H1 (cell line): Measurements from ENCODE around the gene SPATA21. TPM values are rescaled to one million over a fixed set of nuclear protein-coding genes. Genes with fewer than 3 reads are reported as not detected.

Experiments
- CTCF ChIA-PET: fragments of 300-600 bp; sonication (Branson Sonifier 250); formaldehyde crosslinking; loops from one replicate; lab custom pipeline; 2021; ENCODE audit not compliant: partially characterized antibody; lab: Charles Lee
- POLR2A ChIA-PET: fragments of 300-600 bp; sonication (Branson Sonifier 250); formaldehyde crosslinking; loops from one replicate; lab custom pipeline; 2021; ENCODE audit warnings: inconsistent platforms; ENCODE audit not compliant: partially characterized antibody; lab: Charles Lee
- DNase-seq, 2 experiments: peaks; one replicate each; pipeline versions ENCODE4 v3.0.0 to v3.0.0-alpha.2; 2010 to 2022; ENCODE audit warnings: low spot score in 2 of 2, low read depth in 1 of 2, mixed read lengths in 1 of 2
- FAIRE-seq: peaks from 2 replicates; lab custom pipeline; 2011; peaks lifted over from hg19 to GRCh38; lab: Jason Lieb, UNC
- H2AFZ ChIP-seq: 2 replicates; pipeline ENCODE4 v1.8.1; 2012; ENCODE audit warnings: low read length, inconsistent platforms
- H2AK5ac ChIP-seq: 2 replicates; pipeline ENCODE4 v1.6.1; 2013; ENCODE audit warnings: low read depth, low read length
- H2BK120ac ChIP-seq: replicated peaks from 2 replicates; pipeline ENCODE3; 2013; ENCODE audit warnings: low read depth, low read length, inconsistent platforms
- H2BK12ac ChIP-seq: 2 replicates; pipeline ENCODE4 v1.6.1; 2013; ENCODE audit warnings: low read depth, low read length
- H2BK15ac ChIP-seq: 2 replicates; pipeline ENCODE4 v1.6.1; 2013; ENCODE audit warnings: low read length
- H2BK20ac ChIP-seq: 2 replicates; pipeline ENCODE4 v1.6.1; 2013; ENCODE audit warnings: low read length
- H2BK5ac ChIP-seq: 2 replicates; pipeline ENCODE4 v1.6.1; 2013; ENCODE audit warnings: low read depth, low read length
- H3K14ac ChIP-seq: 2 replicates; pipeline ENCODE4 v1.6.1; 2013; ENCODE audit warnings: inconsistent platforms; ENCODE audit not compliant: insufficient read length
- H3K18ac ChIP-seq: 2 replicates; pipeline ENCODE4 v1.6.1; 2013; ENCODE audit warnings: low read length; ENCODE audit errors: extremely low read depth
- H3K23ac ChIP-seq: 2 replicates; pipeline ENCODE4 v1.6.1; 2013; ENCODE audit warnings: inconsistent platforms; ENCODE audit not compliant: insufficient read length
- H3K23me2 ChIP-seq: 2 replicates; pipeline ENCODE4 v1.6.1; 2013; ENCODE audit warnings: low read depth, low read length
- H3K27ac ChIP-seq: 2 replicates; pipeline ENCODE4 v1.6.1; 2011; ENCODE audit warnings: low read depth, low read length, inconsistent platforms
- H3K27me3 ChIP-seq, 4 experiments: replicated peaks in 1 of 4; 1 replicate in 1 of 4; 2 replicates in 3 of 4; pipeline versions ENCODE4 v1.6.1 to v1.8.1; 2011 to 2013; ENCODE audit warnings: low read length in 3 of 4, mild to moderate bottlenecking in 3 of 4, inconsistent platforms in 2 of 4, mixed read lengths in 2 of 4, moderate library complexity in 1 of 4; ENCODE audit not compliant: control insufficient read depth in 3 of 4, insufficient read depth in 3 of 4; ENCODE audit errors: extremely low read depth in 1 of 4
- H3K36me3 ChIP-seq, 4 experiments: 2 replicates each; pipeline versions ENCODE4 v1.6.1 to v1.8.1; 2011 to 2013; ENCODE audit warnings: mild to moderate bottlenecking in 4 of 4, low read length in 3 of 4, moderate library complexity in 2 of 4, control low read depth in 1 of 4, inconsistent platforms in 1 of 4; ENCODE audit not compliant: insufficient read depth in 4 of 4, control insufficient read depth in 2 of 4
- H3K4ac ChIP-seq: replicated peaks from 2 replicates; pipeline ENCODE3; 2013; ENCODE audit warnings: low read length, low read depth, mixed read lengths, inconsistent platforms; ENCODE audit not compliant: insufficient read length
- H3K4me1 ChIP-seq, 4 experiments: replicated peaks in 1 of 4; 1 replicate in 1 of 4; 2 replicates in 3 of 4; pipeline versions ENCODE4 v1.6.1 to v1.8.1; 2011 to 2013; ENCODE audit warnings: low read length in 3 of 4, inconsistent platforms in 2 of 4, mixed read lengths in 1 of 4; ENCODE audit not compliant: insufficient read depth in 4 of 4, control insufficient read depth in 3 of 4
- H3K4me2 ChIP-seq, 2 experiments: 2 replicates each; pipeline versions ENCODE4 v1.6.1 to v1.8.1; 2011 to 2013; ENCODE audit warnings: low read depth in 2 of 2, low read length in 2 of 2, control low read depth in 1 of 2, inconsistent platforms in 1 of 2, mild to moderate bottlenecking in 1 of 2; ENCODE audit not compliant: insufficient read depth in 1 of 2
- H3K4me3 ChIP-seq, 4 experiments: fragments of 200-600, 300-600 bp in 1 of 4; sonication (generic), shearing (Covaris generic), sonication (Bioruptor Twin) in 1 of 4; 2 replicates each; pipeline versions ENCODE4 v1.5.1 to v1.8.1; 2011 to 2016; ENCODE audit warnings: low read length in 4 of 4, low read depth in 3 of 4, control low read depth in 2 of 4, inconsistent platforms in 2 of 4, mild to moderate bottlenecking in 2 of 4, mixed read lengths in 1 of 4, moderate library complexity in 1 of 4; ENCODE audit not compliant: insufficient read depth in 2 of 4; ENCODE audit errors: extremely low read depth in 1 of 4
- H3K56ac ChIP-seq: replicated peaks from 2 replicates; pipeline ENCODE3; 2013; ENCODE audit warnings: low read depth, mild to moderate bottlenecking, mixed read lengths, low read length, inconsistent platforms; ENCODE audit not compliant: insufficient read length
- H3K79me1 ChIP-seq: 2 replicates; pipeline ENCODE4 v1.6.1; 2013; ENCODE audit warnings: low read depth, low read length, control low read depth
- H3K79me2 ChIP-seq, 2 experiments: 2 replicates each; pipeline versions ENCODE4 v1.6.1 to v1.8.1; 2012 to 2013; ENCODE audit warnings: low read length in 2 of 2, mild to moderate bottlenecking in 2 of 2, inconsistent platforms in 1 of 2; ENCODE audit not compliant: insufficient read depth in 2 of 2, control insufficient read depth in 1 of 2
- H3K9ac ChIP-seq, 4 experiments: replicated peaks in 1 of 4; 1 replicate in 1 of 4; 2 replicates in 3 of 4; pipeline versions ENCODE4 v1.6.1 to v1.8.1; 2011 to 2013; ENCODE audit warnings: low read depth in 3 of 4, low read length in 3 of 4, control low read depth in 2 of 4, mild to moderate bottlenecking in 2 of 4, moderate library complexity in 2 of 4, inconsistent platforms in 1 of 4; ENCODE audit errors: extremely low read depth in 1 of 4
- H3K9me3 ChIP-seq, 2 experiments: 2 replicates each; pipeline versions ENCODE4 v1.6.1 to v1.8.1; 2012 to 2013; ENCODE audit warnings: mild to moderate bottlenecking in 2 of 2, moderate library complexity in 2 of 2, control low read depth in 1 of 2, inconsistent platforms in 1 of 2, low read depth in 1 of 2, low read length in 1 of 2, mixed read lengths in 1 of 2; ENCODE audit not compliant: insufficient read depth in 2 of 2
- H4K20me1 ChIP-seq, 2 experiments: replicated peaks in 1 of 2; 2 replicates each; pipeline versions ENCODE3 to v1.8.1; 2011 to 2013; ENCODE audit warnings: inconsistent platforms in 2 of 2, low read length in 2 of 2, mild to moderate bottlenecking in 1 of 2; ENCODE audit not compliant: insufficient read depth in 2 of 2, control insufficient read depth in 1 of 2
- H4K5ac ChIP-seq: 2 replicates; pipeline ENCODE4 v1.6.1; 2013; ENCODE audit warnings: low read length, low read depth, mixed read lengths, inconsistent platforms; ENCODE audit not compliant: insufficient read length
- H4K8ac ChIP-seq: 2 replicates; pipeline ENCODE4 v1.8.0; 2013; ENCODE audit warnings: mild to moderate bottlenecking, moderate library complexity, low read length, inconsistent platforms; ENCODE audit not compliant: insufficient read depth; ENCODE audit errors: extremely low read depth
- H4K91ac ChIP-seq: replicated peaks from 2 replicates; pipeline ENCODE3; 2013; ENCODE audit warnings: low read length, mixed read lengths, inconsistent platforms; ENCODE audit not compliant: insufficient read length
- TEAD4 ChIP-seq: IDR thresholded peaks from 2 replicates; pipeline ENCODE4 v1.6.1; 2012; ENCODE audit warnings: low read depth, low read length, inconsistent platforms, mixed read lengths
- WGBS, 2 experiments: shearing (Covaris generic) in 1 of 2; methylation state at CpG; one replicate each; pipeline versions ENCODE4 v1.1.6 to v1.1.7; 2013 to 2015; ENCODE audit warnings: low lambda C conversion rate in 2 of 2, mixed read lengths in 2 of 2, inconsistent platforms in 1 of 2, low coverage in 1 of 2, missing lambda C conversion rate in 1 of 2; ENCODE audit not compliant: insufficient replicate concordance in 2 of 2, insufficient coverage in 1 of 2, insufficient read length in 1 of 2; ENCODE audit errors: extremely low coverage in 1 of 2, missing lambda C conversion rate in 1 of 2; 5-methylcytosine and 5-hydroxymethylcytosine counted together
- polyA plus RNA-seq, 7 experiments: library from polyadenylated mRNA; depleted of rRNA in 3 of 7; stranded (reverse) in 5 of 7; unstranded in 2 of 7; fragments of >200 nt in 5 of 7; fragments of 200-250 nt in 2 of 7; gene quantifications; 1 replicate in 5 of 7; 2 replicates in 1 of 7; 4 replicates in 1 of 7; pipeline versions ENCODE4 v1.2.1 to v1.2.3, GENCODE V29; 2011 to 2013; ENCODE audit warnings: missing spikeins in 2 of 7, mixed read lengths in 2 of 7
- total RNA-seq: library from RNA; stranded (reverse); fragmentation: NEBNext Ultra II Directional; extraction: Animal tissue kit (Norgen Biotek cat#: 25700); gene quantifications from 2 replicates; pipeline ENCODE4 v1.2.1, GENCODE V29; 2021
- TF ChIP-seq, protein P1 (sequence below): IDR thresholded peaks from 2 replicates; pipeline ENCODE4 v1.6.1; 2012; ENCODE audit warnings: low read length, inconsistent platforms

The SPATA21 gene
- total and polyA plus RNA-seq, 2 of the 8 experiments (the other 6 are each of a cell fraction or from before 2014, with no cell fraction given), result not detected

DNA sequence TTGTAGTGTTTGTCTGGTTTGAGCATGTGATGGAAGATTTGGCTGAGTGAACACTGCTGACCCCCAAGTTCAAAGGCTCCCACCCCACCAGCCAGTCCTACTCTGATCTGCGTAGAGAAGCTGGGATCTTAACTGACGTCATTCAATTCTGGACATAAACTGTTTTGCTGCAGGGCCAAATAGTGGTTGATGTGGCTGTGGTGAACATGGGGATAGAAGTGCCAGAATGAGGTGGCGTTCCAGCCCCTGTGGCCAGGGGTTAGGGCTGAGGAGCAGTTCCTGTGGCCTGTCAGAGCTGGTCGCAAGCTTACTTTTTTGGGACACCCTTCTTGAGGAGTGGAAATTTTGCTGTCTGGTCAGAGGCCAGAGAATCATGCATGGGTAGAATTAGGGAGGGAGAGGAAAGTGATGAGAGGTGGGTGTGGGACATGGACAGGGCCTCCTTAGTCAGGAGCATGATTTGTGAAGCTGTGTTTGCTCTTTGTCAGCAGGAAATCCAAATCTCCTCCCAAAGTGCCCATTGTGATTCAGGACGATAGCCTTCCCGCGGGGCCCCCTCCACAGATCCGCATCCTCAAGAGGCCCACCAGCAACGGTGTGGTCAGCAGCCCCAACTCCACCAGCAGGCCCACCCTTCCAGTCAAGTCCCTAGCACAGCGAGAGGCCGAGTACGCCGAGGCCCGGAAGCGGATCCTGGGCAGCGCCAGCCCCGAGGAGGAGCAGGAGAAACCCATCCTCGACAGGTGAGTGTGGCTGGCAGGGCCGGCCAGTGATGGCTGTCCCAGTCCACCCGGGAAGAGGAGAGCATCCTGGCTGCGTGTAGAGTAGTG lies 44.3 kb downstream of the SPATA21 start:
- Histone ChIP-seq H2BK5ac (no peak overlapping the region), H3K4me3 (no peak overlapping the region), H2BK12ac (no peak overlapping the region), H3K4me2 (peak overlapping the region; percentile 4 to 45; a peak in 1 of 4 replicates), H3K27me3 (no peaks in the 10 kb centered on the region), H2AFZ (no peak overlapping the region), H3K23ac (no peak overlapping the region), H3K56ac (no peak overlapping the region), H3K4ac (no peak overlapping the region), H2BK120ac (no peak overlapping the region), H4K5ac (no peak overlapping the region), H4K8ac (no peak overlapping the region; the same call in 1 of the 2 replicates), H2BK20ac (no peak overlapping the region), H3K9me3 (no peaks in the 10 kb centered on the region), H2AK5ac (no peak overlapping the region), H3K79me1 (peaks cover 27% of the 10 kb centered on the region), H3K14ac (no peak overlapping the region), H3K36me3 (peaks cover 3 to 18% (median 11%) of the 10 kb centered on the region in 4 experiments; a peak in 7 of 8 replicates), H3K18ac (no peak overlapping the region), H3K79me2 (peaks cover 4 to 59% of the 10 kb centered on the region in 2 experiments; a peak in 3 of 4 replicates), H3K27ac (no peak overlapping the region), H3K23me2 (no peaks in the 10 kb centered on the region), H4K91ac (no peak overlapping the region), H3K9ac (no peak overlapping the region; a peak in 1 of 7 replicates), H3K4me1 (peaks cover 5 to 23% (median 19%) of the 10 kb centered on the region in 4 experiments), H2BK15ac (no peak overlapping the region), H4K20me1 (peaks cover 30 to 41% of the 10 kb centered on the region in 2 experiments)
- FAIRE-seq (no peak), DNase-seq (no peak)
- CTCF ChIA-PET, result interaction anchor here (0.5 to 2.2 kb wide), 12 partner anchors 8 to 102 kb away, joined by 3 to 5 read pairs (median 4); partner anchors contain the start of gene NECAP2
- POLR2A ChIA-PET, result interaction anchor here (0.5 to 1.5 kb wide), 3 partner anchors 11 to 35 kb away, joined by 3 to 6 read pairs (median 3); no protein-coding TSS in a partner anchor
- 81% methylated on average over 15 of the region's 21 CpGs; no CpG with 5 or more reads in 1 of the 2 experiments for WGBS, 2 experiments
- TF ChIP-seq, protein P1, sequence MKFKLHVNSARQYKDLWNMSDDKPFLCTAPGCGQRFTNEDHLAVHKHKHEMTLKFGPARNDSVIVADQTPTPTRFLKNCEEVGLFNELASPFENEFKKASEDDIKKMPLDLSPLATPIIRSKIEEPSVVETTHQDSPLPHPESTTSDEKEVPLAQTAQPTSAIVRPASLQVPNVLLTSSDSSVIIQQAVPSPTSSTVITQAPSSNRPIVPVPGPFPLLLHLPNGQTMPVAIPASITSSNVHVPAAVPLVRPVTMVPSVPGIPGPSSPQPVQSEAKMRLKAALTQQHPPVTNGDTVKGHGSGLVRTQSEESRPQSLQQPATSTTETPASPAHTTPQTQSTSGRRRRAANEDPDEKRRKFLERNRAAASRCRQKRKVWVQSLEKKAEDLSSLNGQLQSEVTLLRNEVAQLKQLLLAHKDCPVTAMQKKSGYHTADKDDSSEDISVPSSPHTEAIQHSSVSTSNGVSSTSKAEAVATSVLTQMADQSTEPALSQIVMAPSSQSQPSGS, result no peak
- TF ChIP-seq TEAD4, result no peak
